ENCODE results near the gene CORIN. TPM values are rescaled to one million over a fixed set of nuclear protein-coding genes. Genes with fewer than 3 reads are reported as not detected.
"Not testable (repeated sequence)": the region's sequence is repeated elsewhere in the genome, so short reads cannot be mapped to it uniquely, and the experiment has no call there.

CORIN gene
- total and polyA plus RNA-seq, 2 of the 13 experiments (the other 11 are each of a cell fraction or from before 2014, with no cell fraction given) = 0.84 to 1.2 TPM

GRCh38 chr4:47694322-47694721 lies 143.5 kb downstream of the CORIN start:
- FAIRE-seq = no peak
- H3K9me3 ChIP-seq (ENCODE audit: low read length) = no peaks in the 10 kb centered on the region

GRCh38 chr4:47692691-47693090 lies 145.2 kb downstream of the CORIN start:
- intact Hi-C loops (cut with micrococcal nuclease; ENCODE audit: unreplicated experiment) (no loop called here), in situ Hi-C loops (cut with HindIII; ENCODE audit: extremely low pct_ligation_motif_present, low pct_unique_long_range_greater_than_20kb) (no loop called here)
- Histone ChIP-seq H3K4me3 (replicated peaks in 1 of 3; ENCODE audit: insufficient read depth in 1 of 3, low read depth in 2 of 3, low read length in 3 of 3) (no peak overlapping the region), H3K4me1 (ENCODE audit: insufficient read depth, low read length) (no peaks in the 10 kb centered on the region; the same call in 1 of the 2 replicates), H2AFZ (ENCODE audit: low read length) (no peak overlapping the region), H3K36me3 (replicated peaks in 1 of 2; ENCODE audit: control insufficient read depth in 1 of 2, insufficient read depth in 2 of 2, low read length in 2 of 2) (no peaks in the 10 kb centered on the region), H3K79me2 (ENCODE audit: insufficient read depth, low read length) (no peaks in the 10 kb centered on the region), H3K27ac (ENCODE audit: extremely low read length, insufficient read depth, low read length) (no peak overlapping the region), H3K27me3 (ENCODE audit: control insufficient read depth in 1 of 2, insufficient read depth in 2 of 2, low read length in 2 of 2) (no peaks in the 10 kb centered on the region), H4K20me1 (ENCODE audit: insufficient read depth, low read length) (no peaks in the 10 kb centered on the region), H3K9me3 (ENCODE audit: low read length) (no peaks in the 10 kb centered on the region), H3K9ac (ENCODE audit: insufficient read depth, low read depth, low read length) (no peak overlapping the region), H3K4me2 (ENCODE audit: low read depth, low read length) (no peak overlapping the region)
- FAIRE-seq (no peak), ATAC-seq (no peak), DNase-seq (ENCODE audit: low spot score) (no peak)
- POLR2A ChIA-PET = no interaction called here
- 2% methylated on average over 7 of the region's 7 CpGs for WGBS (ENCODE audit: low lambda C conversion rate)
- CTCF ChIA-PET (ENCODE audit: low intra/inter-chr PET ratio, low total read pairs) = no interaction called here
- no TSS peak for BruUV-seq (replicated peaks)
- TF ChIP-seq SNAPC2 (CRISPR knock-in tag; IDR thresholded peaks at IDR 0.05) = no peak
- no peak for TF ChIP-seq POGK (CRISPR knock-in tag; conservative IDR thresholded peaks at IDR 0.05)
- peak; percentile 17; the same call in 1 of the 2 replicates for TF ChIP-seq CREB1 (IDR thresholded peaks at IDR 0.05)
- no peak for TF ChIP-seq CREB1 (CRISPR knock-in tag; IDR thresholded peaks at IDR 0.05)

More at GRCh38 chr4:47694322-47694721, 143.5 kb downstream of the CORIN start:
- DNase-seq (ENCODE audit: low spot score) = no peak
- Histone ChIP-seq H3K4me1 (ENCODE audit: insufficient read depth, low read length) (peaks cover 11% of the 10 kb centered on the region), H3K27ac (ENCODE audit: extremely low read length, insufficient read depth, low read length) (no peak overlapping the region), H3K27me3 (ENCODE audit: control insufficient read depth in 1 of 2, insufficient read depth in 2 of 2, low read length in 2 of 2) (no peaks in the 10 kb centered on the region), H3K36me3 (replicated peaks in 1 of 2; ENCODE audit: control insufficient read depth in 1 of 2, insufficient read depth in 2 of 2, low read length in 2 of 2) (no peaks in the 10 kb centered on the region), H3K9ac (ENCODE audit: insufficient read depth, low read depth, low read length) (no peak overlapping the region), H2AFZ (ENCODE audit: low read length) (no peak overlapping the region), H4K20me1 (ENCODE audit: insufficient read depth, low read length) (no peaks in the 10 kb centered on the region), H3K4me2 (ENCODE audit: low read depth, low read length) (no peak overlapping the region), H3K79me2 (ENCODE audit: insufficient read depth, low read length) (no peaks in the 10 kb centered on the region), H3K4me3 (replicated peaks in 1 of 3; ENCODE audit: insufficient read depth in 1 of 3, low read depth in 2 of 3, low read length in 3 of 3) (no peak overlapping the region)
- 88% methylated on average over 1 of the region's 1 CpG for WGBS (ENCODE audit: low lambda C conversion rate)
- no peak for TF ChIP-seq ZFP41 (CRISPR knock-in tag; IDR thresholded peaks at IDR 0.05; ENCODE audit: borderline replicate concordance)
- no peak for TF ChIP-seq YY1 (IDR thresholded peaks at IDR 0.05; ENCODE audit: insufficient read depth, insufficient replicate concordance, low read depth, low read length)
- TF ChIP-seq NFE2L1 (CRISPR knock-in tag; IDR thresholded peaks at IDR 0.05; ENCODE audit: borderline replicate concordance) = no peak
- no peak for TF ChIP-seq TMF1 (CRISPR knock-in tag; IDR thresholded peaks at IDR 0.05; ENCODE audit: low read depth)
- TF ChIP-seq AHR (CRISPR knock-in tag; IDR thresholded peaks at IDR 0.05) = no peak
- TF ChIP-seq GZF1 (CRISPR knock-in tag; IDR thresholded peaks at IDR 0.05) = no peak
- no peak for TF ChIP-seq ZNF550 (CRISPR knock-in tag; IDR thresholded peaks at IDR 0.05; ENCODE audit: borderline replicate concordance)
- BruUV-seq (replicated peaks) = no TSS peak
- in situ Hi-C loops (cut with HindIII; ENCODE audit: extremely low pct_ligation_motif_present, low pct_unique_long_range_greater_than_20kb) (no loop called here), intact Hi-C loops (cut with micrococcal nuclease; ENCODE audit: unreplicated experiment) (no loop called here)
- POLR2A ChIA-PET = no interaction called here
- ATAC-seq = no peak
- CTCF ChIA-PET (ENCODE audit: low intra/inter-chr PET ratio, low total read pairs) = no interaction called here

- H3K4me1 ChIP-seq (ENCODE audit: insufficient read depth, low read length); H3K36me3 ChIP-seq (replicated peaks in 1 of 2; ENCODE audit: control insufficient read depth in 1 of 2, insufficient read depth in 2 of 2, low read length in 2 of 2); FAIRE-seq; intact Hi-C loops (cut with micrococcal nuclease; ENCODE audit: unreplicated experiment); DNase-seq (ENCODE audit: low spot score); H3K9me3 ChIP-seq (ENCODE audit: low read length); H3K79me2 ChIP-seq (ENCODE audit: insufficient read depth, low read length); H3K27me3 ChIP-seq (ENCODE audit: control insufficient read depth in 1 of 2, insufficient read depth in 2 of 2, low read length in 2 of 2); H3K27ac ChIP-seq (ENCODE audit: extremely low read length, insufficient read depth, low read length); H3K4me2 ChIP-seq (ENCODE audit: low read depth, low read length); POLR2A ChIA-PET; BruUV-seq (replicated peaks); H3K4me3 ChIP-seq (replicated peaks in 1 of 3; ENCODE audit: insufficient read depth in 1 of 3, low read depth in 2 of 3, low read length in 3 of 3); CTCF ChIA-PET (ENCODE audit: low intra/inter-chr PET ratio, low total read pairs); H2AFZ ChIP-seq (ENCODE audit: low read length); ATAC-seq; H3K9ac ChIP-seq (ENCODE audit: insufficient read depth, low read depth, low read length); in situ Hi-C loops (cut with HindIII; ENCODE audit: extremely low pct_ligation_motif_present, low pct_unique_long_range_greater_than_20kb); H4K20me1 ChIP-seq (ENCODE audit: insufficient read depth, low read length): not testable (repeated sequence)
- WGBS (ENCODE audit: low lambda C conversion rate) = 80% methylated on average over 1 of the region's 1 CpG
These were observed 146.0 kb downstream of the CORIN start for GRCh38 chr4:47691757-47692383.

All from HepG2 (cell line).